ENCODE measurements around the gene SLC23A3.
"Not testable (repeated sequence)": the region's sequence is repeated elsewhere in the genome, so short reads cannot be mapped to it uniquely, and the experiment has no call there.

SLC23A3 gene

DNA sequence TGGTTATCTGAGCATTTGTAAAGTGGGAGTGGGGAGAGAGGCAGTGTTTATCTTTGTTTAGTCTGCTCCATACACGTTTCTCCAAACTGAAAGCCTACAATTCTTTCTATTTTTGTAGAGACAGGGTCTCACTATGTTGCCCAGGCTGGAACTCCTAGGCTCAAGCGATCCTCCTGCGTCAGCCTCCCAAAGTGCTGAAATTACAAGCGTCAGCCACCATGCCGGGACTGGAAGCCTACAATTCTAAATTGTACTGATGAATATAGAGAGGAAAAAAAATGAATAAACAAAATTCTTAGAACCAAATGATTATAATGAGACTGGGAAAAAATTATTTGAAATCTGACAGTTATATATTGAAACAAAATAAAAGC lies 35.3 kb upstream of the SLC23A3 start:
- no peaks in the 10 kb centered on the region for H3K9me3 ChIP-seq (ENCODE audit: severe bottlenecking)
- TF ChIP-seq, protein P1, sequence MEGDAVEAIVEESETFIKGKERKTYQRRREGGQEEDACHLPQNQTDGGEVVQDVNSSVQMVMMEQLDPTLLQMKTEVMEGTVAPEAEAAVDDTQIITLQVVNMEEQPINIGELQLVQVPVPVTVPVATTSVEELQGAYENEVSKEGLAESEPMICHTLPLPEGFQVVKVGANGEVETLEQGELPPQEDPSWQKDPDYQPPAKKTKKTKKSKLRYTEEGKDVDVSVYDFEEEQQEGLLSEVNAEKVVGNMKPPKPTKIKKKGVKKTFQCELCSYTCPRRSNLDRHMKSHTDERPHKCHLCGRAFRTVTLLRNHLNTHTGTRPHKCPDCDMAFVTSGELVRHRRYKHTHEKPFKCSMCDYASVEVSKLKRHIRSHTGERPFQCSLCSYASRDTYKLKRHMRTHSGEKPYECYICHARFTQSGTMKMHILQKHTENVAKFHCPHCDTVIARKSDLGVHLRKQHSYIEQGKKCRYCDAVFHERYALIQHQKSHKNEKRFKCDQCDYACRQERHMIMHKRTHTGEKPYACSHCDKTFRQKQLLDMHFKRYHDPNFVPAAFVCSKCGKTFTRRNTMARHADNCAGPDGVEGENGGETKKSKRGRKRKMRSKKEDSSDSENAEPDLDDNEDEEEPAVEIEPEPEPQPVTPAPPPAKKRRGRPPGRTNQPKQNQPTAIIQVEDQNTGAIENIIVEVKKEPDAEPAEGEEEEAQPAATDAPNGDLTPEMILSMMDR (IDR thresholded peaks at IDR 0.05; ENCODE audit: poor library complexity, severe bottlenecking): no peak
- DNase-seq (ENCODE audit: low spot score) (no peak), ATAC-seq (ENCODE audit: low read depth) (no peak)
- H3K4me1 ChIP-seq (ENCODE audit: insufficient read depth, poor library complexity, severe bottlenecking): peaks cover 7% of the 10 kb centered on the region
- no peak overlapping the region for H3K27ac ChIP-seq (ENCODE audit: poor library complexity, severe bottlenecking)
- no peaks in the 10 kb centered on the region for H3K27me3 ChIP-seq (ENCODE audit: insufficient read depth, poor library complexity, severe bottlenecking)
- H3K36me3 ChIP-seq (ENCODE audit: low read depth): peaks cover 8% of the 10 kb centered on the region
- H3K4me3 ChIP-seq (ENCODE audit: severe bottlenecking): no peak overlapping the region

DNA sequence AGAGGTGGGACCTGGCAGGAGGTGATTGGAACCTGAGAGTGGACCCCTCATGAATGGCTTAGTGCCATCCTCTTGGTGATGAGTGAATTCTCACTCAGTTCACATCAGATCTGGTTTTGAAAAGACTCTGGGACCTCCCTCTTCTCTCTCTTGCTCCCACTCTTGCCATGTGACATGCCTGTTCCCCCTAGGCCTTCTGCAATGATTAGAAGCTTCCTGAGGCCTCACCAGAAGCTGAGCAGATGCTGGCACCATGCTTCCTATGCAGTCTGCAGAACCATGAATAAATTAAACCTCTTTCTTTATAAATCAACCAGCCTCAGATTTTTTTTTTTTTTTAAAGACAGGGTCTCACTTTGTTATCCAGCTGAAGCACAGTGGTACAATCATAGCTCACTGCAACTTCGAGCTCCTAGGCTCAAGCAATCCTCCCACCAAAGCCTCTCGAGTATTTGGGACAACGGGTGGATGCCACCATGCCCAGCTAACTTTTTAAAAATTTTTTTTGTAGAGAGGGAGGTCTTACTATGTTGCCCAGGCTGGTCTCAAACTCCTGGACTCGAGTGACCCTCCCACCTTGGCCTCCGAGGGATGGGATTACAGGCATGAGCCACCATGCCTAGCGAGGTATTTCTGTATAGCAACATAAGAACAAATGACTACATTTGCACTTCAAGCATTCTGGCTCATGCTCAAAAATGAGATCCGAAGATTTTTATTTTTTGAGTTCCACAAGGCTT lies 34.8 kb upstream of the SLC23A3 start:
- TF ChIP-seq, protein P1 (IDR thresholded peaks at IDR 0.05; ENCODE audit: poor library complexity, severe bottlenecking): no peak
- peaks cover 7% of the 10 kb centered on the region for H3K4me1 ChIP-seq (ENCODE audit: insufficient read depth, poor library complexity, severe bottlenecking)
- DNase-seq (ENCODE audit: low spot score): no peak
- no peak overlapping the region for H3K27ac ChIP-seq (ENCODE audit: poor library complexity, severe bottlenecking)
- H3K4me3 ChIP-seq (ENCODE audit: severe bottlenecking): no peak overlapping the region
- no peaks in the 10 kb centered on the region for H3K9me3 ChIP-seq (ENCODE audit: severe bottlenecking)
- peaks cover 8% of the 10 kb centered on the region for H3K36me3 ChIP-seq (ENCODE audit: low read depth)
- no peak for ATAC-seq (ENCODE audit: low read depth)
- no peaks in the 10 kb centered on the region for H3K27me3 ChIP-seq (ENCODE audit: insufficient read depth, poor library complexity, severe bottlenecking)

DNA sequence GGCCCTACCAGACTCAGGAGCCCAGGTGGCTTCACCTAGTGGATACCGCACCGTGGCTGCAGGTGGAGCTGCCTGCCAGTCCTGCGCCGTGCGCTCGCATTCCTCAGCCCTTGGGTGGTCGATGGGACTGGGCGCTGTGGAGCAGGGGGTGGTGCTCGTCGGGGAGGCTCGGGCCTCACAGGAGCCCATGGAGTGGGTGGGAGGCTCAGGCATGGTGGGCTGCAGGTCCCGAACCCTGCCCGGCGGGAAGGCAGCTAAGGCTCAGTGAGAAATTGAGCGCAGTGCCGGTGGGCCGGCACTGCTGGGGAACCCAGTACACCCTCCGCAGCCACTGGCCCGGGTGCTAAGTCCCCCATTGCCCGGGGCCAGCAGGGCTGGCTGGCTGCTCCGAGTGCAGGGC lies 31.5 kb upstream of the SLC23A3 start:
- DNase-seq (ENCODE audit: low spot score); H3K4me1 ChIP-seq (ENCODE audit: insufficient read depth, poor library complexity, severe bottlenecking); H3K36me3 ChIP-seq (ENCODE audit: low read depth); ATAC-seq (ENCODE audit: low read depth); H3K27me3 ChIP-seq (ENCODE audit: insufficient read depth, poor library complexity, severe bottlenecking); H3K27ac ChIP-seq (ENCODE audit: poor library complexity, severe bottlenecking); H3K9me3 ChIP-seq (ENCODE audit: severe bottlenecking); H3K4me3 ChIP-seq (ENCODE audit: severe bottlenecking): not testable (repeated sequence)

DNA sequence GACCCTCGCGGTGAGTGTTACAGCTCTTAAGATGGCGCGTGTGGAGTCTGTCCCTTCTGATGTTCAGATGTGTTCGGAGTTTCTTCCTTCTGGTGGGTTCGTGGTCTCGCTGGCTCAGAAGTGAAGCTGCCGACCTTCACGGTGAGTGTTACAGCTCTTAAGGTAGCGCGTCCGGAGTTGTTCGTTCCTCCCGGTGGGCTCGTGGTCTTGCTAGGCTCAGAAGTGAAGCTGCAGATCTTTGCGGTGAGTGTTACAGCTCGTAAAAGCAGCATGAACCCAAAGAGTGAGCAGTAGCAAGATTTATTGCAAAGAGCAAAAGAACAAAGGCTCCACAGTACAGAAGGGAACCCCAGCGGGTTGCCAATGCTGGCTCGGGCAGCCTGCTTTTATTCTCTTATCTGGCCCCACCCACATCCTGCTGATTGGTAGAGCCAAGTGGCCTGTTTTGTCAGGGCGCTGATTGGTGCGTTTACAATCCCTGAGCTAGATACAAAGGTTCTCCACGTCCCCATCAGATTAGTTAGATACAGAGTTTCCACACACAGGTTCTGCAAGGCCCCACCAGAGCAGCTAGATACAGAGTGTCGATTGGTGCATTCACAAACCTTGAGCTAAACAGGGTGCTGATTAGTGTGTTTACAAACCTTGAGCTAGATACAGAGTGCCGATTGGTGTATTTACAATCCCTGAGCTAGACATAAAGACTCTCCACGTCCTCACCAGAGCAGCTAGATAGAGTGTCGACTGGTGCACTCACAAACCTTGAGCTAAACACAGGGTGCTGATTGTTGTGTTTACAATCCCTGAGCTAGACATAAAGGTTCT lies 30.9 kb upstream of the SLC23A3 start:
- H3K9me3 ChIP-seq (ENCODE audit: severe bottlenecking); ATAC-seq (ENCODE audit: low read depth); H3K4me3 ChIP-seq (ENCODE audit: severe bottlenecking); DNase-seq (ENCODE audit: low spot score); H3K4me1 ChIP-seq (ENCODE audit: insufficient read depth, poor library complexity, severe bottlenecking); H3K27ac ChIP-seq (ENCODE audit: poor library complexity, severe bottlenecking); H3K36me3 ChIP-seq (ENCODE audit: low read depth); H3K27me3 ChIP-seq (ENCODE audit: insufficient read depth, poor library complexity, severe bottlenecking): not testable (repeated sequence)

GRCh38 chr2:219199470-219200211 lies 29.8 kb upstream of the SLC23A3 start:
- H3K9me3 ChIP-seq (ENCODE audit: severe bottlenecking): no peaks in the 10 kb centered on the region
- TF ChIP-seq, protein P1 (IDR thresholded peaks at IDR 0.05; ENCODE audit: poor library complexity, severe bottlenecking): no peak
- H3K27ac ChIP-seq (ENCODE audit: poor library complexity, severe bottlenecking): no peak overlapping the region
- no peaks in the 10 kb centered on the region for H3K4me1 ChIP-seq (ENCODE audit: insufficient read depth, poor library complexity, severe bottlenecking)
- H3K27me3 ChIP-seq (ENCODE audit: insufficient read depth, poor library complexity, severe bottlenecking): no peaks in the 10 kb centered on the region
- ATAC-seq (ENCODE audit: low read depth) (no peak), DNase-seq (ENCODE audit: low spot score) (no peak)
- H3K36me3 ChIP-seq (ENCODE audit: low read depth): no peaks in the 10 kb centered on the region
- no peak overlapping the region for H3K4me3 ChIP-seq (ENCODE audit: severe bottlenecking)
